Measurements from ENCODE around the gene EPSTI1.

The EPSTI1 gene

GRCh38 chr13:43023289-43023963, 31.4 kb upstream of the EPSTI1 start, which contains the start of gene DNAJC15:
DNAJC15 (plus strand) TSS chr13:43023586; CDS start chr13:43023627, 41 bp downstream.
- no peaks in the 10 kb centered on the region for H3K36me3 ChIP-seq (ENCODE audit: control insufficient read depth, insufficient read depth, low read length)
- peak within 1 kb of the TSS; percentile 66 for H3K4me3 ChIP-seq (ENCODE audit: low read depth, low read length)
- H3K9me3 ChIP-seq (ENCODE audit: control insufficient read depth, insufficient read depth, low read depth, low read length) = no peaks in the 10 kb centered on the region
- H3K4me1 ChIP-seq (ENCODE audit: control insufficient read depth, insufficient read depth, low read length) = peaks cover 10% of the 10 kb centered on the region
- H3K27ac ChIP-seq (ENCODE audit: low read depth, low read length) = no peak within 1 kb of the TSS; the same call in 1 of the 2 replicates
- no peaks in the 10 kb centered on the region for H3K27me3 ChIP-seq (ENCODE audit: control insufficient read depth, insufficient read depth, low read length)
- H3K9ac ChIP-seq (ENCODE audit: low read length) = peak within 1 kb of the TSS; percentile 78

- Histone ChIP-seq H3K4me3 (ENCODE audit: low read depth, low read length) (peak overlapping the region; percentile 66), H3K36me3 (ENCODE audit: control insufficient read depth, insufficient read depth, low read length) (no peaks in the 10 kb centered on the region), H3K27me3 (ENCODE audit: control insufficient read depth, insufficient read depth, low read length) (no peaks in the 10 kb centered on the region), H3K9ac (ENCODE audit: low read length) (peak overlapping the region; percentile 78), H3K4me1 (ENCODE audit: control insufficient read depth, insufficient read depth, low read length) (peaks cover 10% of the 10 kb centered on the region), H3K27ac (ENCODE audit: low read depth, low read length) (no peak overlapping the region), H3K9me3 (ENCODE audit: control insufficient read depth, insufficient read depth, low read depth, low read length) (no peaks in the 10 kb centered on the region)
These were observed 30.9 kb upstream of the EPSTI1 start for GRCh38 chr13:43022934-43023288.

- no peak overlapping the region for H3K4me3 ChIP-seq (ENCODE audit: low read depth, low read length)
- peaks cover 10% of the 10 kb centered on the region for H3K4me1 ChIP-seq (ENCODE audit: control insufficient read depth, insufficient read depth, low read length)
These were observed 30.1 kb upstream of the EPSTI1 start for GRCh38 chr13:43021926-43022670.

GRCh38 chr13:43020794-43021193, 28.8 kb upstream of the EPSTI1 start:
- Histone ChIP-seq H3K4me1 (ENCODE audit: control insufficient read depth, insufficient read depth, low read length) (peaks cover 10% of the 10 kb centered on the region), H3K27ac (ENCODE audit: low read depth, low read length) (no peak overlapping the region), H3K27me3 (ENCODE audit: control insufficient read depth, insufficient read depth, low read length) (no peaks in the 10 kb centered on the region), H3K4me3 (ENCODE audit: low read depth, low read length) (no peak overlapping the region), H3K9me3 (ENCODE audit: control insufficient read depth, insufficient read depth, low read depth, low read length) (0 out of 2 replicates have a peak, but pooled peaks cover 5% of the 10 kb centered on the region), H3K9ac (ENCODE audit: low read length) (no peak overlapping the region), H3K36me3 (ENCODE audit: control insufficient read depth, insufficient read depth, low read length) (no peaks in the 10 kb centered on the region)

More at GRCh38 chr13:43021926-43022670, 30.1 kb upstream of the EPSTI1 start:
- no peaks in the 10 kb centered on the region for H3K9me3 ChIP-seq (ENCODE audit: control insufficient read depth, insufficient read depth, low read depth, low read length)
- no peak overlapping the region for H3K27ac ChIP-seq (ENCODE audit: low read depth, low read length)
- no peaks in the 10 kb centered on the region for H3K36me3 ChIP-seq (ENCODE audit: control insufficient read depth, insufficient read depth, low read length)
- H3K27me3 ChIP-seq (ENCODE audit: control insufficient read depth, insufficient read depth, low read length) = no peaks in the 10 kb centered on the region
- no peak overlapping the region for H3K9ac ChIP-seq (ENCODE audit: low read length)

GRCh38 chr13:43019811-43020210, 27.8 kb upstream of the EPSTI1 start:
- Histone ChIP-seq H3K4me1 (ENCODE audit: control insufficient read depth, insufficient read depth, low read length) (peaks cover 10% of the 10 kb centered on the region), H3K27me3 (ENCODE audit: control insufficient read depth, insufficient read depth, low read length) (no peaks in the 10 kb centered on the region), H3K27ac (ENCODE audit: low read depth, low read length) (no peak overlapping the region), H3K4me3 (ENCODE audit: low read depth, low read length) (no peak overlapping the region), H3K9ac (ENCODE audit: low read length) (no peak overlapping the region), H3K36me3 (ENCODE audit: control insufficient read depth, insufficient read depth, low read length) (no peaks in the 10 kb centered on the region), H3K9me3 (ENCODE audit: control insufficient read depth, insufficient read depth, low read depth, low read length) (0 out of 2 replicates have a peak, but pooled peaks cover 5% of the 10 kb centered on the region)

GRCh38 chr13:43016226-43016625, 24.2 kb upstream of the EPSTI1 start:
- peaks cover 10% of the 10 kb centered on the region for H3K4me1 ChIP-seq (ENCODE audit: control insufficient read depth, insufficient read depth, low read length)
- no peak overlapping the region for H3K9ac ChIP-seq (ENCODE audit: low read length)
- H3K36me3 ChIP-seq (ENCODE audit: control insufficient read depth, insufficient read depth, low read length) = no peaks in the 10 kb centered on the region
- H3K27me3 ChIP-seq (ENCODE audit: control insufficient read depth, insufficient read depth, low read length) = no peaks in the 10 kb centered on the region
- 0 out of 2 replicates have a peak, but pooled peaks cover 5% of the 10 kb centered on the region for H3K9me3 ChIP-seq (ENCODE audit: control insufficient read depth, insufficient read depth, low read depth, low read length)
- no peak overlapping the region for H3K27ac ChIP-seq (ENCODE audit: low read depth, low read length)
- no peak overlapping the region for H3K4me3 ChIP-seq (ENCODE audit: low read depth, low read length)

GRCh38 chr13:43014162-43014561, 22.1 kb upstream of the EPSTI1 start:
- Histone ChIP-seq H3K27me3 (ENCODE audit: control insufficient read depth, insufficient read depth, low read length) (no peaks in the 10 kb centered on the region), H3K9ac (ENCODE audit: low read length) (no peak overlapping the region), H3K36me3 (ENCODE audit: control insufficient read depth, insufficient read depth, low read length) (no peaks in the 10 kb centered on the region), H3K4me1 (ENCODE audit: control insufficient read depth, insufficient read depth, low read length) (no peaks in the 10 kb centered on the region), H3K4me3 (ENCODE audit: low read depth, low read length) (no peak overlapping the region), H3K27ac (ENCODE audit: low read depth, low read length) (no peak overlapping the region), H3K9me3 (ENCODE audit: control insufficient read depth, insufficient read depth, low read depth, low read length) (0 out of 2 replicates have a peak, but pooled peaks cover 5% of the 10 kb centered on the region)

- H3K36me3 ChIP-seq (ENCODE audit: control insufficient read depth, insufficient read depth, low read length) = no peaks in the 10 kb centered on the region
- H3K9me3 ChIP-seq (ENCODE audit: control insufficient read depth, insufficient read depth, low read depth, low read length) = no peaks in the 10 kb centered on the region
- H3K27ac ChIP-seq (ENCODE audit: low read depth, low read length) = no peak overlapping the region
- no peaks in the 10 kb centered on the region for H3K27me3 ChIP-seq (ENCODE audit: control insufficient read depth, insufficient read depth, low read length)
- H3K4me3 ChIP-seq (ENCODE audit: low read depth, low read length) = no peak overlapping the region
- H3K4me1 ChIP-seq (ENCODE audit: control insufficient read depth, insufficient read depth, low read length) = peaks cover 18% of the 10 kb centered on the region; the same call in 1 of the 2 replicates
- H3K9ac ChIP-seq (ENCODE audit: low read length) = no peak overlapping the region
These were observed 17.5 kb upstream of the EPSTI1 start for GRCh38 chr13:43009506-43009905.

- H3K4me3 ChIP-seq (ENCODE audit: low read depth, low read length) = no peak overlapping the region
- H3K9me3 ChIP-seq (ENCODE audit: control insufficient read depth, insufficient read depth, low read depth, low read length) = no peaks in the 10 kb centered on the region
- no peaks in the 10 kb centered on the region for H3K36me3 ChIP-seq (ENCODE audit: control insufficient read depth, insufficient read depth, low read length)
- no peak overlapping the region for H3K27ac ChIP-seq (ENCODE audit: low read depth, low read length)
- H3K4me1 ChIP-seq (ENCODE audit: control insufficient read depth, insufficient read depth, low read length) = peaks cover 18% of the 10 kb centered on the region; the same call in 1 of the 2 replicates
- no peak overlapping the region for H3K9ac ChIP-seq (ENCODE audit: low read length)
- no peaks in the 10 kb centered on the region for H3K27me3 ChIP-seq (ENCODE audit: control insufficient read depth, insufficient read depth, low read length)
These were observed 16.6 kb upstream of the EPSTI1 start for GRCh38 chr13:43008596-43008995.

GRCh38 chr13:43006893-43007631, 15.0 kb upstream of the EPSTI1 start:
- Histone ChIP-seq H3K9me3 (ENCODE audit: control insufficient read depth, insufficient read depth, low read depth, low read length) (no peaks in the 10 kb centered on the region; the same call in 1 of the 2 replicates), H3K4me1 (ENCODE audit: control insufficient read depth, insufficient read depth, low read length) (peaks cover 18% of the 10 kb centered on the region; the same call in 1 of the 2 replicates), H3K27ac (ENCODE audit: low read depth, low read length) (no peak overlapping the region), H3K4me3 (ENCODE audit: low read depth, low read length) (no peak overlapping the region), H3K36me3 (ENCODE audit: control insufficient read depth, insufficient read depth, low read length) (no peaks in the 10 kb centered on the region), H3K9ac (ENCODE audit: low read length) (no peak overlapping the region), H3K27me3 (ENCODE audit: control insufficient read depth, insufficient read depth, low read length) (no peaks in the 10 kb centered on the region)
